Activated T-cell treated with anti-CD3 and anti-CD28 coated beads for 24 hours (primary cell): ENCODE results near the gene RABEP1.
A peak's percentile ranks its signal among the peaks of the same experiment; 100 is the strongest.

Source experiments
- DNase-seq: peaks from one replicate; pipeline ENCODE4 v3.0.0-alpha.2; 2020; ENCODE audit warnings: low read depth

The RABEP1 gene

DNA sequence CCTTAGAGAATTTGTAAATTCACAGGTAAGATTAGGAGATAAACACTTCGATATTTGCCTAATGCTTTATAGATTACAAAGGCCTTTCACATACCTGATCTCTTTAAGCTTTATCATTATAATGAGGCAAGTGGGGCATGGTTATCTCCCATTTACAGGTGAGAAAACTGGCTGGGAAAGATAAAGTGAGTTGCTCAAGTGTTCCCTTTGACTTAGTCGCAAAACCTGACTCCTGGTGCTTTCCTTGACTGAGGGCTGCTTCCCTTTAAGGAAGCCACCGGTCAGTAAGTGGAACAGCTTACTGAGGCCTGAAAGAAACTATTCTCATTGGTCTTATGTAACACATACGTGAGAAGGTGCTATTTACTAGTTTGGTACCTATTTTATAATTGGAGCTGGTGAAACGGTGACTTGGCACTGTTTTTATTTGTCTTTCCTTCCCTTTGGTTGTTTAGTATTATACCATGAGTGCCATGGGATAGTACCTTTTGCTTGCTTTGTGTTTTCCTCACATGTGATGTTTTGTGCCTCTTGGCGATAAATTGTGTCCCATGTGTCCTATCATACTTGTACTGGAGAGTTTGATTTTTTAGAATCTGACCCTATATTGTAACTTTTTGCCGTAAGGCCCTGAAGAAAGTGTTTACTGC, 80.2 kb downstream of the RABEP1 start:
- no peak for DNase-seq

DNA sequence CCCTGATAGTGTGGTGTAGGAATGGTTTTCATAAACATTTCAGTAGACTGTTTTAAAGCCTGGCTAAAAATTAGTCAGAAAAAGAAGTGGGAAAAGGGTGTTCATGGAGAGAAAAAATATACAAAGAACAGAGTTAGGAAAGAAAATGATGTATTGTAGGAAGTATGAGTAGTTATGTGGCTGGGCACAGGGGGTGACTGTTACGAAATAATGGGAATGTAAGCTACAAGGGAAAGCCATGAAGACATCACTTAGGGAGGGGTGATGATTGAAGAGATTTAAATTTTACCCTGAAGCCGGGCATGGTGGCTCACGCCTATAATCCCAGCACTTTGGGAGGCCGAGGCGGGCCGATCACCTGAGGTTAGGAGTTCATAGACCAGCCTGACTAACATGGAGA, 82.1 kb downstream of the RABEP1 start:
- DNase-seq: no peak

DNA sequence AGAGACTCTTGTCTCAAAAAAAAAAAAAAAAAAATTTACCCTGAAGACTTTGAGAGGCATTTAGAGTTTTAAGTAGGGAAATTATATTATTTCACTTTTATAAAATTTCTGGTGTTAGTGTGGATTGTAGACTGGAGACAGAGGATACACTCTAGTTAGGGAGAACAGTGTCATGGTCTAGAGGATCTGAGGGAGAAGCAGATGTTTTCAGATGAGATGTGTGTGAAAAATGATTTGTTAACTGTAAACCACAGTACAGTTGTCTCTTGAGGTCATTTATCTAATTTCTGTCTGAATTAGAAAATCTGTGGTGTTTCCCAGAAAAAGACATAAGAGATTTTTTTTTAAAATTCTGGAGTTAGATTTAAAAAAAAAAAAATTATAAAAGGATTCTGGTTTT, 82.6 kb downstream of the RABEP1 start:
- no peak for DNase-seq

DNA sequence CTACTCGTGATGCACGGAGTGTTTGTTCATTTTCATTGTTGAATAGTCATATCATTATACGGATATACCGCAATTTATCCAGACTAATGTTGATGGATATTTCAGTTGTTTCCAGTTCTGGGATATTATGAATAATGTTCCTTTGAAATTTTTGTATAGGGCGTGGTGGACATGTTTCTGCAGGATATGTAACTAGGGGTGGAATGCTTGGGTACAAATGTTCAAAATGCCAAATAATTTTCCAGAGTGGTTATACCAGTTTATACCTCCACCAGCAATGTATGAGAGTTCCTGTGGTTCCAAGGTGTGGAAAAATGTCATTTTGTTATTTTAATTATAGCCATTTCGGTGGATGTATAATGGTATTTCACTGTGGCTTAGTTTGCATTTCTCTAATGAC, 83.7 kb downstream of the RABEP1 start:
- DNase-seq: no peak

DNA sequence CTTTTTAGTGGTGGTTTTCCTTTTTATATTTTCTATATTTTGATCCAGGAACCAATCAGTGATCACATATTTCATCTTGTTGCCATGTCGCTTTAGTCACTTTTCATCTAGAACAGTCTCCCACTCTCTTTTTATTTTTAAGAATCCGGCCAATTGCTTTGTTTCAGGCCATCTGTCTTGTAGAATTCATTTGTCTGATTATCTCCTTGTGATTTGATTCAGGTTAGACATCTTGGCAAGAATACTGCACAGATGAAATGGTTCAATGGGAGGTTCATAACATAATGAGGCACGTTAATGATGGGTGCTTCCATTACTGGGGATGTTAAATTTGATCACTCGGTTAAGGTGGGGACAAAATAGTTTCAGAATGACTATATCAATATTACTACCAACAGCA, 88.3 kb downstream of the RABEP1 start:
- no peak for DNase-seq

DNA sequence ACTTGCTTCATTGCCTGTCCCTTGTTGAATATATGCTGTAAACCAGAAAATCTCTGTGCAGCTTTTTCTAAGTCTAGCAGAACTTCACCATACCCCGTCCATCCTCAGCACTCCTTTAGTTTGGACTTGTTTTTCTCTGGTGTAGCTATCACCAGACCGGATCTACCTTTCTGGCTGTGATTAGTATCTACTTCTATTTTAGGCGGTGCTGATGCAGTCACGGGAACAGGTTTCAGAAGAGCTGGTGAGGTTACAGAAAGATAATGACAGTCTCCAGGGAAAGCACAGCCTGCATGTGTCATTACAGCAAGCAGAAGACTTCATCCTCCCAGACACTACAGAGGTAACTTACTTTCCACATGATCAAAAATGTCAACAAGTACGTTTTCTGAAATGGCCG, 91.0 kb downstream of the RABEP1 start:
- no peak for DNase-seq

DNA sequence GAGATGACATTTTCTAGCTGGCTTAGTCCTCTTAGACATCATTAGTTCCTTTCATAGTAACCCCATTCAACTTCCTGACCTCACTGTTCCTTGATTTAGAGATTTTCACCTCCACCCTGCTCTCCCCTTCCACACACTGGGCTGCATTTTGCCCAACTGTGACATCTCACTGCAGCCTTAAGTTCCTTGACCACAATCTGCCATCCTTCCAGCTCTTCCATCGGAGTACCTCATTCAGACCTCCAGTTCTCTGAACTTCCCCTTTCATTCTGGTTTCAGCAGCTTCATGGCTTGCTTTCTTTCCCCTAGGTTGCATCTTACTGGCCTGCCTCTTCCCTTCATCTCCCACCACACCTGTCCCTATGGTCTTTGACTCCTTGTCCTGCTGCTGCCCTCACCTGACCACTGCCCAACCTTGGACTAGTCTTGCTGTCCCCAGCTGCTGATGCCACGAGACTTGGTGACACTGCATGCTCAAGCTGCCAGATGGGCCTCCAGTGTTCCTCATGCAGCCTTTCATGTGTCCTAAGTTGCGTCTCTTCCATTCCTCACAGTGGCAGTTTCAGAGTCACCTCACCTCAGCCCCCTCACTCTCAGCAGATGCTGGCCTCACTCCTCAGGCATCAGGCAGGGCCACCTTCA, 96.6 kb downstream of the RABEP1 start:
- DNase-seq: no peak

DNA sequence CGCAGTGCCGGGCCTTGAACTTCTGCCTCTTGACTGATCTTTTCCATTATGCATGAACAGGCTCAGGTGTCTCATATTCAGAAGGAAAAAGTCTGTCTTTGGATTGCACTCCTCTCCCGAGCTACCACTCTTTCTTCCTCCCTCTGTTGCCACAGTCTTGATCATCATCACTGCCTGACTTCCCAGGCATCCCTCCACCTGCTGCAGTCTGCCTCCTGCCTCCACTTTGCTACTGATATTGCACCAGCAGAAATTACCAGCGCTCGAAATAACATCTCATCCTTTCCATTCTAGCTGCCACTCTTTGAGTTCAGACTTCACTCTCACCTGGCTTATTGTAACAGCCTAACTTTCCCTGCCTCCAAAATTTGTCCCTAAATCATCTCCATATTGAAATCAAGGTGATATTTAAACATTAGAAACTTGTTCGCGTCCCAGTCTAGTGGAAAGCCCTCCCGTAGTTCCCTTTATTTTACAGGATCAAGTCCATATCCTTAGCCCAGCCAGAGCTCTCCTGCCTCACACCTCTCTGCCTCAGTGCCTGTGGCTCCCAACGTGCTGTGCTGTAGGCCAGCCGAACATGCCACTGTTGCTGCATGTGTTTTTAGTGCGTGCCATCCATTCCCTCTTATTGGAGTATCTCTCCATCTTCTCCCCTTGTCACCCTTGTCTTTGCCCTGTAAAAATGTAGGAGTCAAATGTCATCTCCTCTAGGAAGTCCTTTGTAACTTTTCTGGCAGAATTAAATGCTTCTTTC, 97.4 kb downstream of the RABEP1 start:
- DNase-seq: no peak

DNA sequence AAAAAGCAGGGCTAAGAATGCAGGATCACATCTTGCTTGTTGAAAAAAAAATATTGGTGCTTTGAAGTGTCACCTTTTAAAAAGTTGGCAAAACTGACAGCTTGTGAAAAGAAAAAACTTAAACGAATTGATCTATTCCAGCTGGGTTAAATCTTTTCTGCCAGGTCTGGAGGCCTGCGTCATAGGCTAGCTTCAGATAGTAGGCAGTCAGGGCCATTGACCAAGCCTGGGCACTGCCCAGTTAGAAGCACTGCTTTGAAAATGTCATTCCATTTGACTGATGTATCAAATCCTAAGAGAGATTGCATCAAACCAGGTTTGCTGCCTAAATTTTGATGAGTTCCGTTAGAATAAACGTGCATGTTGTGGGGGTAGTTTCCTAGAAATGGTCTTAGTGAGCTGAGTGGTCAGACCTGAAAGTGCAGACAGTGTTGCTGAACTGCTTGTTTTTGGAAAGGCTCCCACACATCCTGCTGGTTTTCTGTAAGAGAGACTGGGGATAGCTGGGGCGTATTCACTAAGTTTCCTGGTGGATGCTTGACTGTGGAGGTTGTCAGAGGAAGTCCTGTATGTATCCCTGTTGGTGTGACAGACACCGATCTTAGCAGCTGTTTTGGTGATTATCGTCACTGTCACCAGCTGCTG, 98.5 kb downstream of the RABEP1 start:
- DNase-seq: no peak

DNA sequence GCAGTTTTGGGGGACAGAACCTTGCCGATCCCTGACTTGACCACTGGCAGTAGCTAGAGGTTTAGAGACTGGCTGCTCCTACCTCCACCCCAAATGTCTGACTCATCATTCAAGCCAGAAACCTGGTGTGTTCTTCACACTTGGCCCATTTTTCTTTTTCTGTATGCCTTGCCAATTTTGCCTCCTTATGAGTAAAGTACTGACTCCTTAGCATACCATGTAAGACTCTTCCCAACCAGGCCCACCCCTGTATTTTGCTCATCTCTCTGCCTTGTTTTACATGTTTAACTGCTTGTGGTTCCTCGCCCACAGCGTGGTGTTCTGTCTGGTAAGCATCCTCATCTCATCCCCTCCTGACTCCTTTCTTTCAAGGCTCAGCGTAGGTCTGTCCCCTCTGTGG, 99.5 kb downstream of the RABEP1 start:
- no peak for DNase-seq

DNA sequence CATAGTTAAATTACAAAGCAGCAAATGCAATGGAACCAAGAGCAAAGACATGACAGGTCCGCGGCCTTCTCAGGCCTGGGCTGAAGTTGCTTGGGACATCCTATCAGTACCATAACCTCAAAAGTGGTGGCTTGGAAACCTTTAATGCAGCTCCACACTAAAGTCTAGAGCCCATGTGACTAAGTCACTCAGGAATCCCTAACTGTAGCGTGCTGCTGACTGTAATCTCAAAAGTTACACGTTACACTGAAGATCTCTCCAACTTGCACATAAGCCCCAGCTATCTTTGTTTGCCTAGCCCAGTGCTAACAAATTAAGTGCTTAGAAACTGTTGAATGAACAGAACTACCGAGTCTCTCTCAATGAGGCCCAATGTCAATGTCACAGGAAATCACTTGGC, 109.6 kb downstream of the RABEP1 start:
- DNase-seq: no peak

DNA sequence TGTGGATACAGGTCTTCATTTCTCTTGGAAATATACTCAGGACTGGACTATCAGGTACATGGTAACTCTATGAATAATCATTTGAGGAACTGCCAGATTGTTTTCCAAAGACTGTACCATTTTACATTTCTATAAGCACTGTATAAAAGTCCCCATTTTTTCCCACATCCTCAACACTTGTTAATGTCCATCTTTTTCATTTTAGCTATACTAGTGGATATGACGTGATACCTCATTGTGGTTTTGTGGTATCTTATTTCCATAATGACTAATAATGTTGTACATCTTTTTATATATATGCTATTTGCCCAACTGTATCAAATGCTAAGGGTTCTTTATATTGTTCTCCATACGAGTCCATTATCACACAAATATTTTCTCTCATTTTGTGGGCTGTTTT, 114.5 kb downstream of the RABEP1 start:
- no peak for DNase-seq

DNA sequence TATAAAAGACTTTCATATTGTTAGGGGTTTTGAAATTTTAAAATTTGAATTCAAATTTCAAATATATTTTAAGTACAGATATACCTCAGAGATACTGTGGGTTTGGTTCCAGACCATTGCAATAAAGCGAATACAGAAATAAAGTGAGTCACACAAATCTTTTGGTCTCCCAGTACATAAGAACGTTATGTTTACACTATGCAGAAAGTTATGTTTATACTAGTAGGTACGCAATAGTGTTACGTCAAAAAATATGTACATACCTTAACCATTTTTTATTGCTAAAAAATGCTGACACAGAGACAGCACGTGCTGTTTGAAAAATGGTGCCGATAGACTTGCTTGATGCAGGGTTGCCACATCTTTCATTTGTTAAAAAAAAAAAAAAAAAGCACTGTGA, 117.7 kb downstream of the RABEP1 start:
- DNase-seq: no peak

DNA sequence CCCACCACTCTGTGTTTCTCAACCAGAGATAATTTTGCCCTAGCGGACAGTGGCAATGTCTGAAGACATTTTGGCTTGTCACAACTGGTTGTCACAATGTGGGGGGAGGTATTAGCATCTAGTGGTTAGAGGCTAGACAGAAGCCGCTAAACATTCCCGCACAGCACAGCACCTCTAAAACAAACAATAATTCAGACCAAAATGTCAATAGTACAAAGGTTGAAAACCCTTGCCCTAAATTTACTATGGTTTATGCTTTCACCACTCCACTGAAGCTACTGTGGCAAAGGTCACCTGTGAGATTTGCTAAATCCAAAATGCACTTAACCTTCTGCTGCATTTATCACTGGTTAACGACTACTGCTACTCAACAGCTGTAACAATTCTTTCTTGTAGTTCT, 123.3 kb downstream of the RABEP1 start:
- no peak for DNase-seq

DNA sequence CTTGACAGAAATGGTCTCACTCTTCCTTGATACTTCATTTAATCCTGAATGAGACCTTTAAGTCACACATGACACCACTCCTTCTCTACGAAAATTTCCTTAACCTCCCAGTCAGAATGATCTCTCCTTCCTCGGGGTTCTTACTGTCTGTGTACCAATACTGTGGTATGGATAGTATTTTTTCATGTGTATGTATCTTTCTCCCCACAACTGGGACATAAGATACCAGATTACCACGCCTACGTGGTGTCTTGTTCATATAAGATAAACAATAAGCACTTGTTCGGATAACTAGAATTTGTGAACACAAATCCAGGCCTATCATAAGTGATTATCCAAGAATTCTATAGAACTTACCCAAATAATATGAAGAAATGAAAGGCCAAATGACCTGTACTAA, 126.1 kb downstream of the RABEP1 start:
- DNase-seq: no peak

DNA sequence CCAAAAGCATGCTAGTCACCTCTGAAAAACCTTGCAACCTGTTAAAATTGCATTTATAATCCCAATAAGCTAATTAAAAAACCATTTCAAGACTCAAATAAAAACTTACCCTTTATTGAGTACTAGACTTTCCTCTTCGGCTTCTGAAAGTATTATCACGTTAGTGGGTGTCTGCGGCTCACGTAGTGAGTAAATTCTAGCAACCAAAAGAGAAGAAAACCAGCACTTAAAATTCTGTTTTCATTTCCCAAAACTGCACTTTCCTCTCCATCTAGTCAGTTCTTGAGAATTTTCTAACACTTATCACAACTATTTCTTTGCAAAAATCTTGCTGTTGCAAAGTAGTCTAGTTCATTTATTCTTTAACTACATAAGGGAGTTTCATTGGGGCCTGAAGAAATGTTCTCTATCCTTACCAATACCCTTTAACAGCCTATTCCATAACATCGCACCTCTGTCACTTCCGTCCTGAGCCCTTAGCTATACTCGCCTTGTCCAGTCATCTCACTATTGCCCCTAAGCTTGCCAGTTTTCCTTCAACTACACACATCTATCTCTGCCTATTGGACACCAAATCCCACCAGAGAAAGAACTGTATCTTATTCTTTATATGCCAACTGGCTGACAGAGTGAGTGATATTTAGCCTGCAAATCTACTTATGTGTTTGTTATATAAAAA, 128.6 kb downstream of the RABEP1 start:
- DNase-seq: no peak

DNA sequence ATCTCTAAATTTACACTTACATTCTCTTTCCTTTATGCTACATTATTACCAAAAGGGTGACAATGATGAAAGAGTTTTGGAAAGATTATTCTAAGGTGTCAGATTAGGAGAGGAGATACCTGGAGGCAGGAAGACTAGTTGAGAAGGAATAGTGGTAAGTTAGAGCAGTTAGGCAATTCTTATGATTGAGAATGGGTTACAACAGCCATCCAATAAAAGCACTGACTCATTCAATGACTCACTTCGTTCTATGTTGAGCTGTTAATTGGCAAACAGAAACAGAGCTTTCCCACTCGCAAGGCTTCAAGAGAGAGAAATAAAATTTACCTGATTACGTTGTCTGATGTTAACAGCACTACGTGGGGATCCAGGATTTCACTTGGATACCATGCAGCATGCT, 131.6 kb downstream of the RABEP1 start:
- no peak for DNase-seq

DNA sequence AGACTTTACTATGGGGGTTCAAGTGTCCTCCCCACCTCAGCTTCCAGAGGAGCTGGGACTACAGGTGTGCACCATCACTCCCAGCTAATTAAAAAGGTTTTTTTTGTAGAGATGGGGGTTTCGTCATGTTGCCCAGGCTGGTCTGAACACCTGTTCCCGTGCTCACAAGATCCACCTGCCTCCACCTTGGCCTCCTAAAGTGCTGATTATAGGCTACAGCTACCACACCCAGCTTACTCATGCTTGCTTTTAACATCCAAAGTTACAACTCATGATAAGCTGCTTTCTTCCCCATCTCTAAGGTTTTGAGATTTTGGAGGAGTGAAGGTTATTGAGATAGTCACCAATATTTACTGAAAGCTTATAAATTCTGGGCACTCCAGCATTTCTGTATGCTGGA, 134.8 kb downstream of the RABEP1 start:
- no peak for DNase-seq

DNA sequence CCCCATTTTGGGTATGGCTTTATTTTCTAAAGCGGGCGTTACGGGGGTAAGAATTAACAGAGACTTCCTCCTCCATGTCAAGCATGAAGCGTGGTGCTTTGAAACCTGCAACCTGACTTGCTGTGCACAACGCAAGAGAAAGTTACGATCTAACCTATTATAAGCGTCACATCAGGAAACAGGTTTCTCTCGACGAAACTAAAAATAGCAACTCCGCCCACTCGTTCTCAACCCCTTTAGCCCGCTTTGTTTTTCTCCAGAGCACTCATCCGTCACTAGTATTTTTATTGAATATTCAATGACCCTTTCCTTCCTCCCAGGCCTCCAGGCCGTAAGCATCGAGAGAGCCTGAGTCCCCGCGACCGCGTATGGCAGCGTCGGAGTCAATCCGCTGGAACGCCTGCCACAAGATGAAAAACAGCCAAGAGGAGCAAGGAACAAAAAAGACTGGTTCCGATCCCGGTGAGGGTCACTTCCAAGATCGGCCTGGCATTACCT, 136.8 kb downstream of the RABEP1 start:
- peak; percentile 69 for DNase-seq

DNA sequence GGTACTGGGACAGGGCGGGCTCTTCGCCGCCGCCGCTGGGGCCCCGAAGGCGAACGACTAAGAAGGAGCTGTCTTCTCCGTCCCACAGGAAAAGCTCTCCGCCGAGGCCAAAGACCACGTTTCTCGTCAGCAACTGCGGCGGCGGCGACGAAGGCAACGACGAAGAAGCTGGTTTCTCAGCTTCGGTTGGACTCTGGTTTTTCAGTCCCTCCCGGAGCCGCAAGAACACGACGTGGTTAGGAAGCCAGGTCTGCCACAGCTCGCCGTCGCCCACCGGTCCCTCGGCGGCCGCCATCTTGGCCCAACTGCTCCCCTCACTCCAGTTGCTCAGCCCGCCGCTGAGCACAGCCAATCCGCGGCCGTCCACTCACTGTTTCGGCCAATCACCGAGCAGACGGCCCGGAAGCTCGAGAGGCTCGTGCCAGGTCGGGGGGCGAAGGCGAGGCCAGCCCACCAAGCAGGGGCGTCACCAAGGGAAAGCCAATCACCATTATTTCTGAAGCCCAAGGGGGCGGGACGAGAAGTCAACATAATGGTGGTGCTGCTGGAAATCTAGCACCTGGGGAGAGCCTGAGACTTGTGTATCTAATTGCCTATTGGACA, 137.4 kb downstream of the RABEP1 start, which contains the start of gene NUP88:
TSS of gene NUP88 (minus strand) at position 307 of the 603 bp plus-strand sequence. CDS start at position 295, 12 bp downstream.
- peak; percentile 97 for DNase-seq

DNA sequence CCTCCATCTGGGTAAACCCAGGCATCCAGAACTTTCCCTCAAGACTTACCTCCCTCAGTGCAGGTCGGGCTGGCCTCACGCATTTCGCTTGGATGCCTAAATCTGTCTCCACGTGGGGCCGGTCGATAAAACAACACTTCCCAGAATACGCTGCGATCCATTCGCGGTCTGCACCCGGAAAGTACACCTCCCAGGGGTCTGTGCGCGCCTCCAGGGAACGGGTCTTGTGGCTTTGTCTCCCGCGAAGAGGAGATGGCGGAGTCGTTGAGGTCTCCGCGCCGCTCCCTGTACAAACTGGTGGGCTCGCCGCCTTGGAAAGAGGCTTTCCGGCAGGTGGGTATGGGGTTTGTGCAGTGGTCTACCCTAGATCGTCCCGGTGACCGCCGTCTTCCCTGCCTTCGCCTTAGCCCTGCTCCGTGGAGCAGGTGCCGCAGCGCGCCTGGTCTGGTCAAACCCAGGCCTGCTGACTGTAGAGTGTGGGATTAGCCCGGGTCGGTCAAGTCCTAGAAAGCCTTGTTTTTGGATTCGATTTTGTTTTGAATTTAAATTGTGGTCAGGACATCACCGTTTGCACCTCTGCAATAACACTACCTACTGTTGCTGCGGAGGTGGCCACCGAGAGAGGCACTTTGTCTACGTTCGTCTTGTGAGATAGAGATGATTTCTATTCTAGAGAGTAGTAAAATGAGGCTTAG, 138.0 kb downstream of the RABEP1 start, which contains the start of gene RPAIN:
TSS of gene RPAIN (plus strand) at position 224 of the 695 bp plus-strand sequence. CDS start at position 253, 29 bp downstream.
- peak; percentile 83 for DNase-seq
